ENCODE measurements around the gene TAOK3.
"Not testable (repeated sequence)": the region's sequence is repeated elsewhere in the genome, so short reads cannot be mapped to it uniquely, and the experiment has no call there.

Gene TAOK3

DNA sequence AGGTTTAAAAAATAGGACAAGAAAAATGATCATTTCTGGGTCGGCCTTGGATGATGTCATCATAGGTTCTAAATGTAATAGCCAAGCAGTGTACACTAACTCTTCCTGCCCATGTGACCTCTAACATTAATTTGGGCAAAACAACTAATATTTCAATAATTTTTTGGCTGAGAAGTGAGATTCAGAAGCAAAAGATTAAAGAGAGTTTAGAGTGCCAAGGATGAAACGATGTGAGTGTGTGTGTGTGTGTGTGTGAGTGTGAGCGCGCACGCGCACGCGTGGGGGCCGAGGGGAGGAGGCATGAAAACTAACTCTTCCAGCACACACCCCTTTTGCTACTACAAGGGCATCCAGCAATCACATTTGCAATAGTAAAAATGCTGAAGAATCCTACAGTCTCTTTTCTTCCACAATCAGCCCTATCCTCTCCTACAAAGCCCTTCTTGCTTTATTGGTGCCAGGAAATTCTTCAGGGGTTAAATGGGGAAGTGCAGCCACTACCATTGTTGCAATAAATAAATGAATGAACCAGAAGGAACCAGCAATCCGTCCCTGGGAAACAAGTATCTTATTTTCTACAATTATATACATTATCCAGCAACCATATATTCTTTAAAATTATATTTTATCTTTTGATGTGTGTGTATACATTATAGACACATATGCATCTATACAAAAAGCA lies 183.9 kb downstream of the TAOK3 start:
- no peak for DNase-seq

DNA sequence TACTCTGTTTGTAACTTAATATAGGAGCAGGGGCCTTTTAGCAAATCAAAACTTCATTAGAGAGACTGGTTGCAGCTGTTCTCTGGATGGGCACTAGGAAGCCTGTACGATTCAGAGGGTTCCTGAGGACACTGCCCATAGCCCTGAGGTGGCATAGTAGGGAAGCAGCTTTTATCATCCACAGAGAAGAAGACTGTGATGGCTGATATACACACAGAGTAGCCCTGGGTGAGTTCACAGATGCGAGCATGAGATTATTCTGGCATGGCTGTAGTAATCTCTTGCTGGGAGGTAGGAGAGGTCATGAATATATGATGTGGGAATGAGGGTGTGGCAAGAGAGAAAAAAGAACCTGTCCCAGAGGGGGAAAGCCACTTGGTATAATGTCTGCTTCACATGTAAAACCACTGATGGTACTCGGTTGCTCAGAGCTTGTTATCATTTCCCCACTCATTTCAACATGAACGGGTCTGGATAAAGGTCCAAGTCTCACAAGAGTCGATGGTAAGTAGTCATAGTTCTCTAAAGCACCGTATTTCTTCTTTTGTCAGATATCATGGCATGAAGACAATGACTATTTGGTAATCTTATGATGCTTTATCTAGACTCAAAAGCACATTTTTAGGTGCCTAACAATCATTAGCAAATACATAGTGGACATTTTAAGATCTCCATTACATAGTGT lies 184.8 kb downstream of the TAOK3 start:
- DNase-seq: no peak

DNA sequence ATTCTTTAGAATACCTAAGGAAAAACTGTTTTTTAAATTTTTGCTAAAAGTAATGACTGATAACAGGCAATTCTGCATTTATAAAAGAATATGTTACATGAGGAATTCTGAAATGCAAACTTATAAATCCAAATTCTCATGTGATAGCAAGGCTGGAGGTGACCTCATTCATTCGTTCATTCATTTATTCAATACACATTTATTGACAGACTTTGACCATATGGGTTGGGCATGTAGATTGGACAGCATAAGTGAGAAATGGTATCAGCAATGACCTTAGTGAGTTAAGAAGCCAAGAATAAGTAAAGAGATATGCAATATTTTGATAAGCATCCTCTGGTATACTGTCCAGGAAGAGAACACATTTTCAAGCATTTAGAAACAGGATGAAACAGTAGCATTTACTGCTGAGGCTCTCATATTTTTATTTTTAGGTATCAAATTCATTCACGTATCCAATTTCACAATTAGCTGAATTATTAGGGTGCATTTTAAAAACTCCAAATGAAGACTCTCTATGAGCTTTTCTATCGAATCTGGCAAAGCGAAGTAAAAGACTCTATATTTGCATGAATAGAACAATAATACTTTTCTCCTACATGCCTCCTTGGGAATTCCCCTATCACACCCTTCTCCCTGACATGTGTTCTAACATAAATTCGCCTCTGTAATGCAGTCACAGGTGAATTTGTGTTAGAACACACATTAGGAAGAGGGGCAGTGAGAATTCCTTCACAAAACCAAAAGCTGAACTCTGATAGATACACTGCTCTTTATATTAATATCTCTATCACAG lies 186.9 kb downstream of the TAOK3 start:
- no peak for DNase-seq

DNA sequence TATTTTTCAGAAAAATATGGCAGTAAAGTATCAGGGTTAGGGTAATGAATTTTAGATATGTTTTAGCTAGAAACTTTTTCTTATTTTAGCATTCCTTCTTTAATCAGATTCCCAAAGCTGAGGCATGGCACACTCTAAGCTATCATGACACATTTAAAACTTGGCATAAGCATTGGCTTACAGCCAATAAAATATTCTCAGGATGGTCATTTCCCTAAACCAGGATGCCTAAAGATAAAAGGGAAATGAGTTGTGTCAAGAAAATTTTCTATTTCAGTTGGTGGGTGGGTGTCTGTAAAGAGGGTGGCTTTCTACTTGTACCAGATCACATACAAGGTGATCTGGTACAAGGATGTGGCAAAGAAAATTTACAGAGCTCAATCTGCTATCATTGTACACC lies 189.0 kb downstream of the TAOK3 start:
- no peak for DNase-seq

DNA sequence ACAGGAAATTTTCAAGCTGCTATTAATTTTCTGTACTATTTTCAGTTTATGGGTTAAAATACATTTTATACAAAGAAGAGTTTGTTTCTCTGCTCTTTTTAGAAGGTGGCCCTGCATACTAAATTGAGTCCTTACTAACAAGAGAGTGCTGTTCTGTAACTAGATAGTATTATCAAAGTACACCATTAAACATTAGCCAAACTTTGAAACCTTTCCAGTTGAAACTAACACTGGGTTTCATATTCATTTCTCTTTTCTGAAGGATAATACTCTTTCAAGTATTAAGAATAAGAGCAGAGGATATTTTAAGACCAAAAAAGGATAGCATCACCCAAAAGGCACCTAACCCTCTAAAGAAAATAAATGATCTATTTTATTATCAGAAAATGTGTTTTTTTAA lies 189.6 kb downstream of the TAOK3 start:
- DNase-seq: no peak

DNA sequence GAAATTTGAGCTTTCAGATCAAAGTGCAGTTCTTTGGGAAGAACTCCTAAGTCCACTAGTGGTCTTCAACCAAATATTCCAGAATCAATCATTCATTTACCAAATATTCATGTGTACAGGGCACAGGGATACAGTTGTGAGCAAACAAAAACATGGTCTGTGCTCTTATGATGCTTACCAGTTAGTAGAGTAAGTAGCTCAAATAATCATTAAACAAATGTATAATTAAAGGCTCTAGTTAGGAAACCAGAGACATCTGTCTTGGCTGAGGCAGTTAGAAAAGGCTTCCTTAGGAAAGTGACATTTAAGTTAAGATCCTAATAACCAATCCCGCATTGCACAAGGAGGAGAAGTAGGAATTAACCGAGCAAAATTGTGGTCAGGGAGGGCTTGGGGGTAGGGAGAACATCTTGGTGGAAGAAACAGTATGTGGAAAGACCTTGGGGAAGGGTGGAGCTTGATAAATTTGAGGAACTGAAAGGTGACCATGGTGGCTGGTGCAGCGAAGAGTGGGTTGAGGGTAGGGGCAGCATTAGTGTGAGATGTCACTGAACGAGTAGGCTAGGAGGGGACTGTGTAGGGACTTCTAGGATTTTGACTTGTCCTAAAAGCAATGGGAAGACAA lies 196.8 kb downstream of the TAOK3 start:
- DNase-seq: no peak

DNA sequence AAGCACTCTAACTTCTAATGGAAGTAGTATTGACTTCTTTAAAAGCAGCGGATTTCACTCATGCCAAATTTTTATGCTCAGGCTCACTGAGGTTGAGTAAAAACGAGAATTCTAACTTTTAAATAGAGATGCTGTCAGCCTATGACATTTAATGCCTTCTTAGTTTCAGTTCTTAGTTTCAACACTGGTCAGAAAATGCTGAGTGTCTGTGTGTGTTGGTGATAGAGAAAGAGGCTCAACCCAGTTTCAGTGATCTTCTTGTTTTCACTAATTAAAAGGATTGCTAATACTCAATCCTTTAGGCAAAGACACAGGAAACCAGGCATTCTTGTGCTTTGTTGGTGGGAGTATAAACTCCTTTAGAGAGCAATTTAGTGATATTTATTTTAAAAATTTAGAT lies 205.8 kb downstream of the TAOK3 start:
- no peak for DNase-seq

DNA sequence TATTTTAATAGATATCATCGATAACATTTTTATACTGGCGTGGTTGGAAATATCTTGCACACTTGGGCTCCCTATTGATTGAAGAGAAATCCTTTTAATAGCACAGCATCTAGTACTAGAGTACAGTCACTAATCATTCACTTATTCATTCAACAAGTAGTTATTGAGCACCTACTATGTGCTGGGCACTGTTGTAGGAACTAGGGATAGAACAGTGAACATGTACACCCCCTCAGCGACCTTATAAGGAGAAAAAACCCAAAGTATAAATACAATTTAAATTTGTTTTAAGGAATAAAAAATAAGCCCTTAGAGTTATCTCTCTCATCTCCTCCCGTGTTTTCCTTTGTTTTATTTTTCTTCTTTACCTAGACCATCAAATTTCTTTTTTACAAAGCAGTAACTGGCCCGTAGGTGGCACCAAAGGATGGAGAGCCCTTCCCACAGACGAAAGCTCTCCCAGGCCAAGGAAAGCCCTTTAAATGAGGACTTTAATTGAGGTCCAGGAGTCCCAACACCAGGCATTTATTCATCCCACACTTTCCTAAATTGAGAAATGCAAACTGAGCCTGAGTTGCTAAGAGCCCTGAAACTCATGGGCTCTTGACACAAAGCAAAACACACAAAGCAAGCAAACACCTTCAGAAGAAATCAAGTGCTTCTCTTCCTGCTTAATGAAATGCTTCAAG lies 207.8 kb downstream of the TAOK3 start:
- DNase-seq: no peak

DNA sequence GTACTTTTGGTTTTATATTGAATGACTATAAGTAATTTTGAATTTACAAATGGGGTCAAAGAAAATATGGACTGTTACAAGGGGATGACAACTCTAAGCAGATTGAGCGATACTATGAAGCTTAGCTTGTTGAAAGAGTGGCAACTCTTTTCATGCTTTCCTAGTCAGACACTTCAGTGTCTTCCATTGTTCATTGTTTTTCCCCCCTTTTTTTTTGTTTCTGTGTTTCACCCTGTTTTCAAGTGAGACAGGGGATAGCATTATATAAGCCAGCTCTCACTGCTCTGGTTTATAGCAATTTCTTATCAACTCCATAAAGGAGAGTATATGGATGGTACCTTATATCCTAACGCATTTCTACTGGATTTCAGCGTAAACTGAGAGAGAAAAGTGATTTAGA lies 212.2 kb downstream of the TAOK3 start:
- DNase-seq: no peak

DNA sequence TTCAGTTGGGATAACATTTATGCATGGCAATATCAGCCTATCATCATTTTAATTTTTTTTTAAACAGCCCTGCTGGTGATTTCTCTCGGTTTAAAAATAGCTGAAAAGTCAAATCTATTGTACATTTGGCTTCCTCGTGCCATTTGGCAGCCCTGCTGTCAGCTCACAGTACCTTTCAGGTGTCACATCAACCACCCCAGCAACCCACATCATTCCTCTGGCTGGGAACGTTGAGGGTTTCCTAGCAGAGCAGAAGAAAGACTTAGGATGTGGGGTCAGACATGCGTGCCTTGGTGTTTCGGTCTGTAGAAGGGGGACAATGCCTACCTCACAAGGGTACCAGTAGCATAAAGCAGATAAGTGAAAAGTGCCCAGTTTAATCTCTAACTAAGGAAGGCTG lies 221.0 kb downstream of the TAOK3 start:
- no peak for DNase-seq

DNA sequence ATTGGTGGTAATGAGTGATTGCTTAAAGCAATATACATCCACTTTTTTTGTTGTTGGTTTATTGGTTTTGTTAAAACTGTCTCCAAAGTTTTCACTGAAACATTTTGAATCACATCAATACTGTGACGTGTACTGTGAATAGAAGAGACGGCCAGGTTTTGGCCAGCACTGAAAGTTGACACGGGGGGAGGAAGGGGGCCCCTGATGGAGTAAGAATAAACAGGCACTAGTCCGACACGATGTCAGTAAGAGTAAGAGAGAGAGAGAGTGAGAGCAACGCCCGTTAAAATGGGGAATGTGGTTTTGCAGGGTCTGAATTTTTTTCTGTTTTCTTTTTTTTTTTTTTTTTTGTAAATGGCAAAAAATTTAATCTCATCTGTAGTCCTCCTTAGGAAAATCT lies 222.1 kb downstream of the TAOK3 start:
- DNase-seq: no peak

DNA sequence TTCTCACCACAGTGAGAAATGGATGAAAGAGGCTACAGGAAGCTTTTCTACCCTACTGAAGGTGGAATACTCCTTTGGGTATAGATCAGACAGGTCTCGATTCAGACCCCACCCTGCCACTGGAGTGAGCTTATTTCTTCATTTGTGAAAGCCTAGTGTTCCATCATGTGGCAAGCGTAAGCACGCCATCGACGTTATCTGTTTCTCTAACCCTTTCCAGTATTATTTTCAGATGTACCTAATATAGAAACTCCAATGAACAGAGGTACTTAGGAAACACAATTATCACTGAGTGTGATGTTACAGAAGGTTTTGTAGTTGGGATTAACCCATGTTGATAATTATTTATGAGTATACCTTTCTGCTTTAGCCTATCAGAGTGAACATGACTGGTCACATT lies 224.4 kb downstream of the TAOK3 start:
- DNase-seq: no peak

DNA sequence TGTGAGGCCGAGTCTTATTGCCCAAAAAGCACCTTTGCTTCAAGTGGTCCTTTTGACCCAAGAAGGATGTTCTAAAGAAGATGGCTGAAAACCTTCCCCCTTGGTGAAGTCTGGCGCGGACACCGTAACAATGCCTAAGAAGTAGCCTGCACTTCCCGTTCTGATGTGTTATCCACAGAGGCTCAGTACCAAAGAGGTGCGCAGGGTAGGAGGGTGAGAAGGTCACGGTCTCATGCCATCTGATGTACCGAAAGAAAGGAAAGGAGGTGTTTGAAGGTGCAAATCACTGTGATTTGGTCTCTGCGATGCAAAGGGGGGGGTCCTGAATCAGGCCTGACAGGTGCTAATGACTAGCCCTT lies 226.9 kb downstream of the TAOK3 start:
- DNase-seq: no peak

DNA sequence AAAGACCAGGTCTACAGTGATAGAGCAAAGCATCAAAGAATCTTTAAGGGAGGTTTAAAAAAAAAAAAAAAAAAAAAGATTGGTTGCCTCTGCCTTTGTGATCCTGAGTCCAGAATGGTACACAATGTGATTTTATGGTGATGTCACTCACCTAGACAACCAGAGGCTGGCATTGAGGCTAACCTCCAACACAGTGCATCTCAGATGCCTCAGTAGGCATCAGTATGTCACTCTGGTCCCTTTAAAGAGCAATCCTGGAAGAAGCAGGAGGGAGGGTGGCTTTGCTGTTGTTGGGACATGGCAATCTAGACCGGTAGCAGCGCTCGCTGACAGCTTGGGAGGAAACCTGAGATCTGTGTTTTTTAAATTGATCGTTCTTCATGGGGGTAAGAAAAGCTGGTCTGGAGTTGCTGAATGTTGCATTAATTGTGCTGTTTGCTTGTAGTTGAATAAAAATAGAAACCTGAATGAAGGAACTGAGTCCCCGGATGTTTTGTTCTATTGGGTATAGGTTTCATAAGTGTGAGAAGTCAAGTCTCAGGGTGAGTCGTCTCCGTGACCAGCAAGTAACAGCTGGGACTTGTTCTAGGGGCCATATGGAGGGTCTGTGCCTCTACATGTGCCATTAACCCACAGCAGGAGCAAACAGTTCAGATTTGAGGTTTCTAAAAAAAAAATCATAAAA lies 227.5 kb downstream of the TAOK3 start:
- DNase-seq: no peak

DNA sequence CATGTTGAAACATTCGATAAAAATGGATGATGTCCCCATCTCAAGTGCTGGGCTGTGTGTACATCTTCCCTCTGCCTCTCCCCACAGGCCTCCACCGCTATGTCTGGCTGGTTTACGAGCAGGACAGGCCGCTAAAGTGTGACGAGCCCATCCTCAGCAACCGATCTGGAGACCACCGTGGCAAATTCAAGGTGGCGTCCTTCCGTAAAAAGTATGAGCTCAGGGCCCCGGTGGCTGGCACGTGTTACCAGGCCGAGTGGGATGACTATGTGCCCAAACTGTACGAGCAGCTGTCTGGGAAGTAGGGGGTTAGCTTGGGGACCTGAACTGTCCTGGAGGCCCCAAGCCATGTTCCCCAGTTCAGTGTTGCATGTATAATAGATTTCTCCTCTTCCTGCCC lies 228.2 kb downstream of the TAOK3 start:
- no peak for DNase-seq

DNA sequence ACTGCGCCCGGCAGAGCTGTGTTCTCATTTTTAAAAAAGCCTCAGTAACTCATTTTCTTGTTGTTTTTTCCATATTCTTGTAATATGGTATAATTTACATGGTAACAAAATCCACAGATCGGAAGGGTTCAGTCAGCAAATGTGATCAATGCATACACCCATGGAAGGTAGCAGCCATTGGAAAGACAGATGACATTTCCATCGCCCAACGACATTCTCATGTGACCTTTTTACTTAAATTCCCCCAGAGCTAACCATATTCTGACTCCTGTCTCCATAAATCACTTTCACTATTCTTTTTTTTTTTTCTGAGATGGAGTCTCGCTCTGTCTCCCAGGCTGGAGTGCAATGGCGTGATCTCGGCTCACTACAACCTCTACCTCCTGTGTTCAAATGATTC lies 231.9 kb downstream of the TAOK3 start:
- no peak for DNase-seq

DNA sequence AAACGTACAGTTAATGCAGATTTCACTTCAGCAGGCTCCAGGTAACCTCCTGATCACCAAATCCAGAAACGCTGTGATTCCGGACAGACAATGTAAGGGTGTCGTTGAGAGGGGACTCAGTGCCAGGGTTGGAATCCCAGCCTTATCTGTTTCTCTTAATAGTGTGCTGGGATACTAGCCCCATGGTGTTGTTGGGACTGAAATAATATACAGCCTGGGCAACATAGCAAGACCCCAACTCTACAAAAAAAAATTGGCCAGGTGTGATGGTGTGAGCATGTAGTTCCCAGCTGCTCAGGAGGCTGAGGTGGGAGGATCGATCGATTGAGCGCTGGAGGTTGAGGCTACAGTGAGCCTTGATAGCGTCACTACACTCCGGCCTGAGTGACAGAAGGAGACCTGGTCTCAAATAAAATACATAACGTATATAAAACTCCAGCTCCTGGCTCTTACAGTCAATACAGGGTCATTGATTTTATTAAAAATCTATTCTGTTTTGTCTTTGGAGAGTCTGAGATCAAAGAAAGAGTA lies 235.5 kb downstream of the TAOK3 start:
- no peak for DNase-seq

DNA sequence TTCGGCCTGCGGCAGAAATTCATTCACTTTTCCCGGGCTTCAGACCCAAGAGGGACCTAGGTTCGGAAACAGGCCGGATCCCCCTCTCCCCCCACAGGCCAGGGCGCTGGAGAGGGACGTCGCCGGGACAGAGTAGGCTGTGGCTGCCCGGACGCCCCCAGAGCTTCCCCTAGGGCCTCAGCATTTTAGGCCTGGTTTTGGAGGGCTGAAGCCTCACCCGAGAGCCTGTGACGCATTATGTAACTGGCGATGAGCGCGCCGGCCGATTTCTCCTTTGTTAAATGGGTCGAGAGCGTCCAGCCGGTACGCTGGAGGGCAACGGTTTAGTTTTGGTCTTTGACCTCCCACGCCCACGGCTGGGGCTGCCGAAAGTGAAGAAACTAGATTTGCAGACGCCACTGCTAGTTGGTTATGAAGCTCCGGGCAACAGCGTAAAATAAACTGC lies 236.1 kb downstream of the TAOK3 start:
- DNase-seq: no peak

DNA sequence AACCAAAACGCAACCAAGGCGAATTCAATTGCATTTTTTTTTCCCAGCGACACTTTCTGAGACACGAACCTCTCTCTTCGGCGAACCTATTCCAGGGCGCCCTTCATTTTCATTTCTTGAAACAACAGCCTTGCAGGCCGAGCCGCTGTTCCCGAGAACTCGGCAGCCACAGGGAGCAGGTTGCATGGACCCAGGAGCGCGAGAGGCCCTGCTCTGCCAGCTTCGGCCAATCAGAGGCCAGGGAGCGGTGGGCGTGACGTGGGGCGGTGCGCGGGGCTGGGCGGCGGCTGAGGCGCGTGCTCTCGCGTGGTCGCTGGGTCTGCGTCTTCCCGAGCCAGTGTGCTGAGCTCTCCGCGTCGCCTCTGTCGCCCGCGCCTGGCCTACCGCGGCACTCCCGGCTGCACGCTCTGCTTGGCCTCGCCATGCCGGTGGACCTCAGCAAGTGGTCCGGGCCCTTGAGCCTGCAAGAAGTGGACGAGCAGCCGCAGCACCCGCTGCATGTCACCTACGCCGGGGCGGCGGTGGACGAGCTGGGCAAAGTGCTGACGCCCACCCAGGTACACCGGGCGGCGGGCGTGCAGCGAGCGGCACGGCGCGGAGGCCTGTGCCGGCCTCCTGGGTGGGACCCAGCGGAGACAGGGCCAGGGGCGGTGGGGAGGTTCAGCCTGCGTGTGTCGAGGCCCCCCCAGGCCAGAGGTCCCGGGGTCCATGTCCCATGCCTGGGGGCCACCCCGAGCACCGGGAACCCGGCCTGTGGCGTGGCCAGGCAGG lies 236.7 kb downstream of the TAOK3 start, which contains the start of gene PEBP1:
Gene PEBP1, plus strand, starts transcription at position 337 of the 771 bp plus-strand sequence. Its CDS starts 86 bp downstream, at position 423.
- peak; percentile 30 for DNase-seq

DNA sequence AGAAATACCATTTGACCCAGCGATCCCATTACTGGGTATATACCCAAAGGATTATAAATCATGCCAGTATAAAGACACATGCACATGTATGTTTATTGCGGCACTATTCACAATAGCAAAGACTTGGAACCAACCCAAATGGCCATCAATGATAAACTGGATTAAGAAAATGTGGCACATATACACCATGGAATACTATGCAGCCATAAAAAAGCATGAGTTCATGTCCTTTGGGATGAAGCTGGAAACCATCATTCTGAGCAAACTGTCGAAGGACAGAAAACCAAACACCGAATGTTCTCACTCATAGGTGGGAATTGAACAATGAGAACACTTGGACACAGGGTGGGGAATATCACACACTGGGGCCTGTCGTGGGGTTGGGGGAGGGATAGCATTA lies 243.3 kb downstream of the TAOK3 start:
- DNase-seq: not testable (repeated sequence)

DNA sequence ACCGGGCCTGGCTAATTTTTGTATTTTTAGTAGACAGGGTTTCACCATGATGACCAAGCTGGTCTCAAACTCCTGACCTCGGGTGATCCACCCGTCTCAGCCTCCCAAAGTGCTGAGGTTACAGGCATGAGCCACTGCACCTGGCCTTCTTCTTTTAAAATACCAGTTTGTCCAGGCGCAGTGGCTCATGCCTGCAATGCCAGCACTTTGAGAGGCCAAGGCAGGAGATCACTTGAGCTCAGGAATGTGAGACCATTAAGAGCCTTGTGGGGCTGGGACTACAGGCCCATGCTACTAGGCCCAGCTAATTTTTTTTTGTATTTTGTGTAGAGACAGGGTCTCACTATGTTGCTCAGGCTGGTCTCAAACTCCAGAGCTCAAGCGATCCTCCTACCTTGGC lies 244.8 kb downstream of the TAOK3 start:
- no peak for DNase-seq

Measured in NCI-H345 (cell line).